ENCODE measurements around the gene GAS2L1. TPM values are rescaled to one million over a fixed set of nuclear protein-coding genes. Genes with fewer than 3 reads are reported as not detected.

The GAS2L1 gene
- total and polyA plus RNA-seq, 2 donors (not counting 3 experiments of a cell fraction or from before 2014, with no cell fraction given) = 30.5 to 44.0 TPM

DNA sequence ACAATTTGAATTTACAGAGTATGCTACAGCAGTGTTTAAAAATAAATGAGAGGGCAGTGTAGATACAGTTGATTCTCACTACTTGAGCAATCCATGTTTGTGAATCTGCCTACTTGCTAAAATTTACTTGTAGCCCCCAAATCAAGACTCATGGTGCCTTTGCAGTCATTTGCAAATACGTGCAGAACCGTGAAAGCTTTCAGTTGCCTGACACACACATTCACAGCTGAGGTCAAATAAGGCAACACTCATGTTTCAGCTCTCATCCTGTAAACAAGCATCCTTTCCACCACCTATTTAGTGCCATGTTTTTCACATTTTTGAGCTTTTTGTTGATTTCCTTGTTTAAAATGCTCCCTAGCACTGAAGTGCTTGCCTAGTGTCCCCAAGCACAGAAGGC is 41.6 kb downstream of the GAS2L1 start:
- no peak overlapping the region for H3K27ac ChIP-seq (ENCODE audit: insufficient read depth, low read depth, low read length)
- intact Hi-C loops (cut with micrococcal nuclease) = no loop called here
- ChIA-PET CTCF (interaction anchor here (0.9 to 2.9 kb wide), 4 partner anchors 11 to 31 kb away, joined by 3 to 9 read pairs (median 5); no protein-coding TSS in a partner anchor), POLR2A (no interaction called here)
- H2AFZ ChIP-seq (ENCODE audit: low read depth, low read length) = no peak overlapping the region
- no peak overlapping the region for H3K4me2 ChIP-seq (ENCODE audit: insufficient read depth, low read length)
- no peak overlapping the region for H3K9ac ChIP-seq (replicated peaks; ENCODE audit: extremely low read depth, insufficient read depth, low read length)
- H3K36me3 ChIP-seq (ENCODE audit: control insufficient read depth in 2 of 2, extremely low read depth in 1 of 2, insufficient read depth in 2 of 2, low read length in 2 of 2) = peaks cover 16 to 68% of the 10 kb centered on the region in 2 experiments
- no peaks in the 10 kb centered on the region for H3K27me3 ChIP-seq (ENCODE audit: control insufficient read depth in 2 of 2, insufficient read depth in 2 of 2, low read length in 2 of 2)
- TF ChIP-seq POLR2AphosphoS5 (IDR thresholded peaks at IDR 0.05; ENCODE audit: insufficient read depth, low read depth, low read length) = no peak
- no peak for TF ChIP-seq CTCF (IDR thresholded peaks at IDR 0.05; ENCODE audit: extremely low read depth in 1 of 2, insufficient read depth in 1 of 2, low read depth in 1 of 2, low read length in 2 of 2)
- H4K20me1 ChIP-seq (replicated peaks; ENCODE audit: control insufficient read depth, extremely low read depth, insufficient read depth, low read length) = no peaks in the 10 kb centered on the region
- no peaks in the 10 kb centered on the region for H3K4me1 ChIP-seq (ENCODE audit: control insufficient read depth, extremely low read depth, insufficient read depth, low read length)
- no peaks in the 10 kb centered on the region for H3K9me3 ChIP-seq (replicated peaks; ENCODE audit: control insufficient read depth, insufficient read depth, low read length)
- DNase-seq (ENCODE audit: low read depth, low spot score) (no peak), FAIRE-seq (no peak)
- H3K9me1 ChIP-seq (replicated peaks; ENCODE audit: control insufficient read depth, extremely low read depth, insufficient read depth, low read length) = no peaks in the 10 kb centered on the region
- H3K4me3 ChIP-seq (replicated peaks in 1 of 3; ENCODE audit: insufficient read depth in 1 of 3, low read depth in 1 of 3, low read length in 3 of 3) = no peak overlapping the region
- no peaks in the 10 kb centered on the region for H3K79me2 ChIP-seq (ENCODE audit: control insufficient read depth, insufficient read depth, low read length)
- dilution Hi-C loops (cut with MboI; ENCODE audit: extremely low pct_ligation_motif_present, low sequenced_read_pairs) = no loop called here
- BruUV-seq (replicated peaks) = no TSS peak

- H3K27ac ChIP-seq (ENCODE audit: insufficient read depth, low read depth, low read length) = no peak overlapping the region
- no peaks in the 10 kb centered on the region for H3K79me2 ChIP-seq (ENCODE audit: control insufficient read depth, insufficient read depth, low read length)
- H3K9me1 ChIP-seq (replicated peaks; ENCODE audit: control insufficient read depth, extremely low read depth, insufficient read depth, low read length) = no peaks in the 10 kb centered on the region
- FAIRE-seq (no peak), DNase-seq (ENCODE audit: low read depth, low spot score) (no peak)
- TF ChIP-seq FOS (IDR thresholded peaks at IDR 0.05; ENCODE audit: borderline replicate concordance, insufficient read depth, low read length) = no peak
- TF ChIP-seq MYC (IDR thresholded peaks at IDR 0.05; ENCODE audit: low read depth, low read length) = no peak
- no peak for TF ChIP-seq GATA2 (IDR thresholded peaks at IDR 0.05; ENCODE audit: insufficient read depth, insufficient read length, low read depth, low read length)
- TF ChIP-seq JUN (IDR thresholded peaks at IDR 0.05; ENCODE audit: borderline replicate concordance, insufficient read depth, insufficient read length, low read depth) = no peak
- dilution Hi-C loops (cut with MboI; ENCODE audit: extremely low pct_ligation_motif_present, low sequenced_read_pairs) = no loop called here
- no peak overlapping the region for H3K4me2 ChIP-seq (ENCODE audit: insufficient read depth, low read length)
- H2AFZ ChIP-seq (ENCODE audit: low read depth, low read length) = no peak overlapping the region
- H3K9me3 ChIP-seq (replicated peaks; ENCODE audit: control insufficient read depth, insufficient read depth, low read length) = no peaks in the 10 kb centered on the region
- ChIA-PET CTCF (interaction anchor here (2.9 kb wide), 1 partner anchor 10 kb away, joined by 9 read pairs; no protein-coding TSS in a partner anchor), POLR2A (no interaction called here)
- peaks cover 19 to 72% of the 10 kb centered on the region in 2 experiments for H3K36me3 ChIP-seq (ENCODE audit: control insufficient read depth in 2 of 2, extremely low read depth in 1 of 2, insufficient read depth in 2 of 2, low read length in 2 of 2)
- H4K20me1 ChIP-seq (replicated peaks; ENCODE audit: control insufficient read depth, extremely low read depth, insufficient read depth, low read length) = no peaks in the 10 kb centered on the region
- no peaks in the 10 kb centered on the region for H3K4me1 ChIP-seq (ENCODE audit: control insufficient read depth, extremely low read depth, insufficient read depth, low read length)
- no TSS peak for BruUV-seq (replicated peaks)
- intact Hi-C loops (cut with micrococcal nuclease) = no loop called here
- H3K4me3 ChIP-seq (replicated peaks in 1 of 3; ENCODE audit: insufficient read depth in 1 of 3, low read depth in 1 of 3, low read length in 3 of 3) = no peak overlapping the region
- H3K27me3 ChIP-seq (ENCODE audit: control insufficient read depth in 2 of 2, insufficient read depth in 2 of 2, low read length in 2 of 2) = no peaks in the 10 kb centered on the region
- no peak overlapping the region for H3K9ac ChIP-seq (replicated peaks; ENCODE audit: extremely low read depth, insufficient read depth, low read length)
Measured at GRCh38 chr22:29348956-29349355, 42.5 kb downstream of the GAS2L1 start.
